Stomach (tissue), 4 donors: Measurements from ENCODE around the gene CLSTN2.

Source experiments
- CTCF ChIP-seq, 7 experiments: fragments of 450-650 bp in 4 of 7; fragments of 200-600 bp in 3 of 7; sonication (generic) in 3 of 7; IDR thresholded peaks; one replicate each; pipeline ENCODE4 v1.5.1; 2016 to 2019; ENCODE audit warnings: antibody characterized with exemption in 7 of 7, control low read depth in 2 of 7, mild to moderate bottlenecking in 1 of 7
- POLR2A ChIP-seq, 4 donors: fragments of 450-650 bp; IDR thresholded peaks; one replicate each; pipeline ENCODE4 v1.6.1; 2016; ENCODE audit warnings: antibody characterized with exemption in 4 of 4, control low read depth in 2 of 4, mild to moderate bottlenecking in 1 of 4, moderate library complexity in 1 of 4
- POLR2AphosphoS5 ChIP-seq, 3 donors: sonication (generic); formaldehyde crosslinking; IDR thresholded peaks; one replicate each; pipeline ENCODE4 v1.6.1; 2016; ENCODE audit warnings: antibody characterized with exemption in 3 of 3

- no peak for TF ChIP-seq CTCF (IDR thresholded peaks at IDR 0.05)
- no peak for TF ChIP-seq POLR2A (IDR thresholded peaks at IDR 0.05)
- TF ChIP-seq POLR2AphosphoS5 (IDR thresholded peaks at IDR 0.05) = no peak
These were observed 552.6 kb downstream of the CLSTN2 start for GRCh38 chr3:140487566-140487965.
